Gastrocnemius medialis (tissue), 4 donors: ENCODE results near the gene HERC2.

Experiments used
- CTCF ChIP-seq, 5 experiments: fragments of 450-650 bp in 3 of 5; fragments of 200-600 bp in 2 of 5; sonication (generic) in 2 of 5; IDR thresholded peaks in 4 of 5; conservative IDR thresholded peaks in 1 of 5; 1 replicate in 4 of 5; 2 replicates in 1 of 5; pipeline ENCODE4 v1.5.1; 2016 to 2019; ENCODE audit warnings: antibody characterized with exemption in 5 of 5, mild to moderate bottlenecking in 3 of 5, moderate library complexity in 3 of 5
- POLR2A ChIP-seq, 2 donors: fragments of 450-650 bp; IDR thresholded peaks; one replicate each; pipeline ENCODE4 v1.6.1; 2017; ENCODE audit warnings: antibody characterized with exemption in 2 of 2, mild to moderate bottlenecking in 2 of 2, moderate library complexity in 2 of 2

GRCh38 chr15:28111543-28111942, 210.4 kb downstream of the HERC2 start:
- no peak for TF ChIP-seq CTCF (IDR thresholded peaks at IDR 0.05 in 4 of 5, conservative IDR thresholded peaks at IDR 0.05 in 1 of 5)
- TF ChIP-seq POLR2A (IDR thresholded peaks at IDR 0.05) = no peak
